HepG2 (cell line): ENCODE measurements around the gene MAN1A1. TPM values are rescaled to one million over a fixed set of nuclear protein-coding genes. Genes with fewer than 3 reads are reported as not detected.

Experiments
- ATF4 ChIP-seq, 2 experiments: fragments of 450-650 bp in 1 of 2; sonication (generic) in 1 of 2; formaldehyde crosslinking; IDR thresholded peaks; 2 replicates each; pipeline versions ENCODE4 v1.5.0 to v1.8.0; 2020 to 2022; ENCODE audit warnings: mild to moderate bottlenecking in 1 of 2, missing genetic modification reagents in 1 of 2
- ATF6 ChIP-seq: sonication (generic); formaldehyde crosslinking; conservative IDR thresholded peaks from 2 replicates; pipeline ENCODE4 v1.4.0; 2020; ENCODE audit warnings: missing genetic modification reagents
- FOSL2 ChIP-seq: sonication (generic); formaldehyde crosslinking; IDR thresholded peaks from 2 replicates; pipeline ENCODE4 v1.4.0; 2020; ENCODE audit warnings: missing genetic modification reagents
- FOXO4 ChIP-seq: sonication (generic); formaldehyde crosslinking; conservative IDR thresholded peaks from 2 replicates; pipeline ENCODE4 v1.8.1; 2023; ENCODE audit warnings: missing genetic modification reagents
- GMEB1 ChIP-seq: sonication (generic); formaldehyde crosslinking; IDR thresholded peaks from 2 replicates; pipeline ENCODE4 v1.5.1; 2020; ENCODE audit warnings: missing genetic modification reagents, mild to moderate bottlenecking, borderline replicate concordance
- HNRNPK ChIP-seq: fragments of 200-400 bp; formaldehyde crosslinking; IDR thresholded peaks from 2 replicates; pipeline ENCODE4 v1.6.1; 2018; ENCODE audit warnings: low read length, low read depth, moderate library complexity, mild to moderate bottlenecking; ENCODE audit not compliant: poor library complexity, severe bottlenecking
- PRDM10 ChIP-seq: sonication (generic); formaldehyde crosslinking; IDR thresholded peaks from 2 replicates; pipeline ENCODE4 v1.4.0; 2020; ENCODE audit warnings: low read depth, missing genetic modification reagents
- RAD21 ChIP-seq: fragments of 450-650 bp; formaldehyde crosslinking; IDR thresholded peaks from 2 replicates; pipeline ENCODE4 v1.5.0; 2020; ENCODE audit warnings: mild to moderate bottlenecking
- RFX3 ChIP-seq: IDR thresholded peaks from 2 replicates; pipeline ENCODE4 v1.6.1; 2016; ENCODE audit warnings: missing biosample characterization, missing genetic modification reagents
- SKIL ChIP-seq: sonication (generic); formaldehyde crosslinking; IDR thresholded peaks from 2 replicates; pipeline ENCODE4 v1.8.0; 2022; ENCODE audit warnings: missing genetic modification reagents, mild to moderate bottlenecking, moderate library complexity, borderline replicate concordance
- TEAD3 ChIP-seq: optimal IDR thresholded peaks from 2 replicates; pipeline ENCODE3; 2016; ENCODE audit warnings: borderline replicate concordance
- TOPORS ChIP-seq: sonication (generic); formaldehyde crosslinking; IDR thresholded peaks from 2 replicates; pipeline ENCODE4 v1.8.0; 2023; ENCODE audit warnings: mild to moderate bottlenecking, missing genetic modification reagents
- ZBTB8A ChIP-seq: sonication (generic); formaldehyde crosslinking; IDR thresholded peaks from 2 replicates; pipeline ENCODE4 v1.4.0; 2020; ENCODE audit warnings: mild to moderate bottlenecking, low read depth, missing genetic modification reagents, borderline replicate concordance
- ZNF34 ChIP-seq: sonication (generic); formaldehyde crosslinking; IDR thresholded peaks from 2 replicates; pipeline ENCODE4 v1.4.0; 2020; ENCODE audit warnings: mild to moderate bottlenecking, missing genetic modification reagents, borderline replicate concordance
- ZNF607 ChIP-seq: sonication (generic); formaldehyde crosslinking; IDR thresholded peaks from 2 replicates; pipeline ENCODE4 v1.5.1; 2020; ENCODE audit warnings: missing genetic modification reagents, mild to moderate bottlenecking, borderline replicate concordance
- ZNF652 ChIP-seq: IDR thresholded peaks from 2 replicates; pipeline ENCODE4 v1.6.1; 2016; ENCODE audit warnings: low read depth, borderline replicate concordance
- ZNF891 ChIP-seq: sonication (generic); formaldehyde crosslinking; IDR thresholded peaks from 2 replicates; pipeline ENCODE4 v1.5.0; 2020; ENCODE audit warnings: mild to moderate bottlenecking, missing genetic modification reagents
- polyA plus RNA-seq, 8 experiments: library from polyadenylated mRNA; depleted of rRNA in 3 of 8; stranded (reverse) in 7 of 8; unstranded in 1 of 8; fragments of >200 nt; fragmentation: Illumina TruSeq in 4 of 8; extraction: Trizol in 4 of 8; gene quantifications; 2 replicates each; pipeline versions ENCODE4 v1.2.1 to v1.2.3, GENCODE V29; 2011 to 2016; ENCODE audit warnings: low read depth in 4 of 8, missing spikeins in 1 of 8, mixed read lengths in 1 of 8; ENCODE audit not compliant: insufficient read depth in 1 of 8
- total RNA-seq, 5 experiments: library from RNA; depleted of rRNA; stranded (reverse); fragments of >200 nt; fragmentation: Illumina TruSeq; extraction: Trizol; gene quantifications; 2 replicates each; pipeline ENCODE4 v1.2.3, GENCODE V29; 2016; ENCODE audit warnings: low read depth in 1 of 5

Gene MAN1A1
- total and polyA plus RNA-seq, 2 of the 13 experiments (the other 11 are each of a cell fraction or from before 2014, with no cell fraction given): 156 to 236 TPM

- TF ChIP-seq GMEB1 (no peak), ZNF891 (CRISPR knock-in tag) (no peak), ATF4 (CRISPR knock-in tag; IDR thresholded peaks at IDR 0.05) (0 out of 4 replicates have a peak, but pooled peaks of 1 of the 2 experiments have one; percentile 11), RAD21 (CRISPR knock-in tag) (0 out of 2 replicates have a peak, but pooled peaks have one; percentile 27), ZBTB8A (0 out of 2 replicates have a peak, but pooled peaks have one; percentile 47), ZNF652 (CRISPR knock-in tag) (peak; percentile 97), TEAD3 (CRISPR knock-in tag) (peak; percentile 21), RFX3 (CRISPR knock-in tag) (no peak), TOPORS (0 out of 2 replicates have a peak, but pooled peaks have one; percentile 33), ZNF34 (0 out of 2 replicates have a peak, but pooled peaks have one; percentile 36), HNRNPK (no peak), SKIL (CRISPR knock-in tag) (no peak), PRDM10 (CRISPR knock-in tag) (0 out of 2 replicates have a peak, but pooled peaks have one; percentile 3), FOSL2 (CRISPR knock-in tag) (peak; percentile 67), FOXO4 (no peak), ATF6 (CRISPR knock-in tag) (0 out of 2 replicates have a peak, but pooled peaks have one; percentile 42), ZNF607 (CRISPR knock-in tag) (no peak)
Observed at GRCh38 chr6:119261944-119262284, 87.6 kb downstream of the MAN1A1 start (continued).
